ENCODE results near the gene GSE1.

DNA sequence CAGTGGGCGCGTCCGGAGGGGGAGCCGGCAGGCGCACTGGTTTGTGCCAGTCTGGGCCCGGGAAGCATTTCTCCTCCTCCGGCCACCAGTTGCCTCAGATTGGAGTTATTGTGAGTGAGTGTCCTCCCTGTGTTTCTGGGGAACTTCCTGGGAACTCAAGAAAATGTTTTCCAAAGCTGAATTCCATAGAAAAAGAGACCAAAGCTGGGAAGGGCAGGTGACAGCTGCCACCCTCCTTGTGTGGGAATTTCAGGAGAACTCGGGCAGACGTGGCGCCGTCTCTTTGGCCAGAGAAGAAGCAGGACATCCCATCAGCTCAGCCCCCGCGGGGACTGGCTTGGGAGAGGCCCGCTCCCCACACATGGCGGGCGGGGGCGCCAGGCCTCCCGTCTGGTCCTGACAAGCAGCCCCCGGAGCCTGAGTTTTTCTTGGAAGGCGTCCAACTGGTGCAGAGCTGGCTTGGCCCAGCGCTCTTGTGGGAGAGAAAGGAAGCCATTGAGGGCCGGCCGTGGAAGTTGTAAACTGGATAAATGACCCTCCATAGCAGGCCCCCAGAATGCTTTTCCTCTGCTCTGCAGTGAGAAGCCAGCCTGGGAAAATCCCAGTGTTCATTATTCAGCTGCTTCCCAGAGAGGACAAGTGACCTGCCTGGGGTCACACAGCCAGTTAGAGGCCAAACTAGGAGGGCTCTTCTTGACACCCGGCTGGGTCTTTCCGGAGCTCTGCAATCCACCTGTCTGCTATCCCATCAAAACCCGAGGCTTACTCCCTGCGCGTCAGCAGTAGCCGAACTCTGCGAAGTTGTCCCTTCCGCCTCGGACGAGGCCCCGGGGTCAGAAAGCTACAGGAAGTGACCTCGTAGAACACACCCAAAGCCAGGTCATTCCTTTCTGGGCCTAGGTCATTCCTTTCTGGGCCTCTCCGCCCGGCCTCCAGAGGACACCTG is 39.2 kb upstream of the GSE1 start:
- TF ChIP-seq TARDBP (IDR thresholded peaks at IDR 0.05) (no peak), FOXA1 (IDR thresholded peaks at IDR 0.05) (no peak), BHLHE40 (IDR thresholded peaks at IDR 0.05; ENCODE audit: borderline replicate concordance) (no peak), ELF4 (IDR thresholded peaks at IDR 0.05) (no peak), FOXM1 (IDR thresholded peaks at IDR 0.05; ENCODE audit: borderline replicate concordance) (no peak), ARNT (IDR thresholded peaks at IDR 0.05) (no peak), HDGF (IDR thresholded peaks at IDR 0.05; ENCODE audit: borderline replicate concordance) (no peak), FOXK2 (IDR thresholded peaks at IDR 0.05) (no peak), CTBP1 (IDR thresholded peaks at IDR 0.05; ENCODE audit: borderline replicate concordance) (no peak), SUZ12 (IDR thresholded peaks at IDR 0.05) (no peak), ZNF384 (IDR thresholded peaks at IDR 0.05) (no peak), SP1 (IDR thresholded peaks at IDR 0.05) (no peak), NFRKB (IDR thresholded peaks at IDR 0.05) (no peak)
- TF ChIP-seq, protein P1, sequence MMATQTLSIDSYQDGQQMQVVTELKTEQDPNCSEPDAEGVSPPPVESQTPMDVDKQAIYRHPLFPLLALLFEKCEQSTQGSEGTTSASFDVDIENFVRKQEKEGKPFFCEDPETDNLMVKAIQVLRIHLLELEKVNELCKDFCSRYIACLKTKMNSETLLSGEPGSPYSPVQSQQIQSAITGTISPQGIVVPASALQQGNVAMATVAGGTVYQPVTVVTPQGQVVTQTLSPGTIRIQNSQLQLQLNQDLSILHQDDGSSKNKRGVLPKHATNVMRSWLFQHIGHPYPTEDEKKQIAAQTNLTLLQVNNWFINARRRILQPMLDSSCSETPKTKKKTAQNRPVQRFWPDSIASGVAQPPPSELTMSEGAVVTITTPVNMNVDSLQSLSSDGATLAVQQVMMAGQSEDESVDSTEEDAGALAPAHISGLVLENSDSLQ (IDR thresholded peaks at IDR 0.05), result no peak
